Hematopoietic multipotent progenitor cell (in vitro differentiated cells): ENCODE measurements around the gene B3GAT2. TPM values are rescaled to one million over a fixed set of nuclear protein-coding genes. Genes with fewer than 3 reads are reported as not detected.
"Not testable (repeated sequence)": the region's sequence is repeated elsewhere in the genome, so short reads cannot be mapped to it uniquely, and the experiment has no call there.

Experiments
- DNase-seq, 3 donors: peaks; one replicate each; pipeline ENCODE4 v3.0.0-alpha.2; 2011 to 2015; ENCODE audit warnings: low read depth in 2 of 3, low spot score in 2 of 3
- total RNA-seq: library from RNA; depleted of rRNA; stranded (reverse); fragments of >200 nt; gene quantifications from one replicate; pipeline ENCODE4 v1.2.3, GENCODE V29; 2012

B3GAT2 gene
- not detected for total RNA-seq

- DNase-seq: peak in 1 of 3 donors; percentile 6
Measured at GRCh38 chr6:70956451-70957283, at the start of gene B3GAT2. B3GAT2 (minus strand) TSS chr6:70957060; CDS start chr6:70956429, 631 bp downstream.

- DNase-seq: no peak
Measured at GRCh38 chr6:70998148-70998547, 41.3 kb upstream of the B3GAT2 start.

GRCh38 chr6:70997379-70997778, 40.5 kb upstream of the B3GAT2 start:
- DNase-seq: no peak

- DNase-seq: no peak
Measured at GRCh38 chr6:70996106-70996505, 39.2 kb upstream of the B3GAT2 start.

GRCh38 chr6:70995411-70995810, 38.6 kb upstream of the B3GAT2 start:
- DNase-seq: no peak

- DNase-seq: no peak
Measured at GRCh38 chr6:70991253-70991652, 34.4 kb upstream of the B3GAT2 start.

- DNase-seq: peak in 1 of 3 donors; percentile 3
Measured at GRCh38 chr6:70985156-70985555, 28.3 kb upstream of the B3GAT2 start.

- no peak for DNase-seq
Measured at GRCh38 chr6:70982747-70983146, 25.9 kb upstream of the B3GAT2 start.

GRCh38 chr6:70980727-70981126, 23.9 kb upstream of the B3GAT2 start:
- DNase-seq: no peak

- DNase-seq: no peak
Measured at GRCh38 chr6:70973604-70974003, 16.7 kb upstream of the B3GAT2 start.

GRCh38 chr6:70967049-70967448, 10.2 kb upstream of the B3GAT2 start:
- DNase-seq: no peak

- DNase-seq: peak in 1 of 3 donors; percentile 31
Measured at GRCh38 chr6:70957284-70957617, 391 bp upstream of the B3GAT2 start.

GRCh38 chr6:70956191-70956450, 739 bp downstream of the B3GAT2 start:
- DNase-seq: no peak

GRCh38 chr6:70955441-70956190, 1.2 kb downstream of the B3GAT2 start:
- DNase-seq: peak; percentile 66 to 84 (median 83)

GRCh38 chr6:70954750-70955149, 2.1 kb downstream of the B3GAT2 start:
- DNase-seq: no peak

GRCh38 chr6:70954176-70954575, 2.7 kb downstream of the B3GAT2 start:
- DNase-seq: no peak

GRCh38 chr6:70952608-70953165, 4.2 kb downstream of the B3GAT2 start:
- DNase-seq: no peak

- not testable (repeated sequence) for DNase-seq
Measured at GRCh38 chr6:70944321-70944720, 12.5 kb downstream of the B3GAT2 start.

- no peak for DNase-seq
Measured at GRCh38 chr6:70933853-70934252, 23.0 kb downstream of the B3GAT2 start.

GRCh38 chr6:70905742-70906141, 51.1 kb downstream of the B3GAT2 start:
- DNase-seq: no peak

GRCh38 chr6:70903665-70904452, 53.0 kb downstream of the B3GAT2 start:
- no peak for DNase-seq
